Ishikawa (cell line): ENCODE data around the gene LRRC1.

Experiments
- CEBPB ChIP-seq: IDR thresholded peaks from 2 replicates; pipeline ENCODE4 v1.6.1; 2012
- CREB1 ChIP-seq: IDR thresholded peaks from 2 replicates; pipeline ENCODE4 v1.6.1; 2012; ENCODE audit warnings: low read depth
- EGR1 ChIP-seq: IDR thresholded peaks from 2 replicates; pipeline ENCODE4 v1.6.1; 2012
- EP300 ChIP-seq: IDR thresholded peaks from 2 replicates; pipeline ENCODE4 v1.6.1; 2012; ENCODE audit warnings: borderline replicate concordance
- FOXM1 ChIP-seq: IDR thresholded peaks from 2 replicates; pipeline ENCODE4 v1.6.1; 2012; ENCODE audit warnings: low read depth, borderline replicate concordance
- NFIC ChIP-seq: IDR thresholded peaks from 2 replicates; pipeline ENCODE4 v1.6.1; 2012
- RAD21 ChIP-seq: IDR thresholded peaks from 2 replicates; pipeline ENCODE4 v1.6.1; 2012; ENCODE audit warnings: low read depth
- REST ChIP-seq: IDR thresholded peaks from 2 replicates; pipeline ENCODE4 v1.6.1; 2012; ENCODE audit warnings: low read depth, mild to moderate bottlenecking
- TAF1 ChIP-seq: IDR thresholded peaks from 2 replicates; pipeline ENCODE4 v1.6.1; 2012; ENCODE audit warnings: low read depth, mild to moderate bottlenecking
- TCF12 ChIP-seq: IDR thresholded peaks from 2 replicates; pipeline ENCODE4 v1.6.1; 2012; ENCODE audit warnings: low read depth
- TEAD4 ChIP-seq: IDR thresholded peaks from 2 replicates; pipeline ENCODE4 v1.6.1; 2012
- USF1 ChIP-seq: IDR thresholded peaks from 2 replicates; pipeline ENCODE4 v1.6.1; 2012
- YY1 ChIP-seq: IDR thresholded peaks from 2 replicates; pipeline ENCODE4 v1.6.1; 2012; ENCODE audit warnings: low read depth
- ZBTB7A ChIP-seq: IDR thresholded peaks from 2 replicates; pipeline ENCODE4 v1.6.1; 2012; ENCODE audit warnings: low read depth
- TF ChIP-seq, protein P1 (sequence below): IDR thresholded peaks from 2 replicates; pipeline ENCODE4 v1.6.1; 2012

The LRRC1 gene

DNA sequence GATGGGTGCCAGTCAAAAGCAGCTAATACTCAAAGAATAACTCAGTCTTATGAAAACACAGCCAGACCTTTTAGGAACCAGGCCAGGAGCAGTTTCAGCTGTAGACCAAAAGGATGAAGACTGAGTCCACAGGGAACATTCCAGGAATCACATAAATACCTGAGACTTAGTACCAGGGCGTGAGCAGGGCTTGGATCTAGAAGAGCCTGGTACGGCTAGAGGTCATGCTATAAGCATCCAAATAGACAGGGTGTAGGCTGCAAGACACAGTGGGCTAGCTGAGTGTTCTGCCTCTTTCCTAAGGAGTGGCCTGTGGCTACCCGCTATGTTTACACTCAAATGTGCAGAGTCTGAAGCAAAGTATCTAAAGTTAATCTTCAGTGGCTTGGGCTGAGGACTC lies 29.5 kb upstream of the LRRC1 start:
- no peak for TF ChIP-seq EGR1
- TF ChIP-seq ZBTB7A = no peak
- TF ChIP-seq TAF1 = no peak
- TF ChIP-seq, protein P1, sequence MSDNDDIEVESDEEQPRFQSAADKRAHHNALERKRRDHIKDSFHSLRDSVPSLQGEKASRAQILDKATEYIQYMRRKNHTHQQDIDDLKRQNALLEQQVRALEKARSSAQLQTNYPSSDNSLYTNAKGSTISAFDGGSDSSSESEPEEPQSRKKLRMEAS = no peak
- TF ChIP-seq RAD21 = no peak
- peak; percentile 60 for TF ChIP-seq TEAD4
- no peak for TF ChIP-seq EP300

- TF ChIP-seq YY1 (no peak), ZBTB7A (no peak), REST (no peak), TCF12 (no peak), EP300 (no peak), FOXM1 (no peak), USF1 (no peak), RAD21 (no peak), TEAD4 (no peak), TAF1 (no peak)
Observed at GRCh38 chr6:53766930-53767329, 27.9 kb upstream of the LRRC1 start.

DNA sequence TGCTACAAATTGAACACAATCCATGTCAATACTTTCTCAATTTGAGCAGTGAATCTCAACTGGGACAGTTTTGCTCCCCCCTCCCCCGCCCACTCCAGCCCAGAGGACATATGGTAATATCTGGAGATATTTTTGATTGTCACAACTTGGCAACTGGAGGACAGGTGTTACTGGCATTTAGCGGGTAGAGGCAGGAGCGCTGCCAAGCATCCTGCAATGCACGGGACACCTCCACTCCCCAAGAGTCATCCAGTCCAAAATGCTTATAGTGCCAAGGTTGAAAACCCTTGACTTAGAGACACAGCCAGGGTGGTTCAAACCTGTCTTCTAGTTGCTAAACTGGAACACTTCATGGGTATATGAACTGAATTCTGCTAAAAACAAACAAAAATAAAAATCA lies 26.9 kb upstream of the LRRC1 start:
- TF ChIP-seq TEAD4 = no peak
- no peak for TF ChIP-seq CREB1
- TF ChIP-seq TCF12 = no peak
- no peak for TF ChIP-seq ZBTB7A
- TF ChIP-seq FOXM1 = no peak
- TF ChIP-seq TAF1 = no peak
- TF ChIP-seq REST = no peak
- no peak for TF ChIP-seq RAD21
- TF ChIP-seq, protein P1 = no peak
- no peak for TF ChIP-seq NFIC
- TF ChIP-seq USF1 = no peak
- no peak for TF ChIP-seq CEBPB
- TF ChIP-seq EP300 = no peak
- no peak for TF ChIP-seq EGR1
- no peak for TF ChIP-seq YY1

GRCh38 chr6:53768636-53769035 lies 26.2 kb upstream of the LRRC1 start:
- TF ChIP-seq NFIC (no peak), TCF12 (no peak), EGR1 (no peak), RAD21 (no peak), TEAD4 (no peak), USF1 (no peak), CREB1 (no peak)
- TF ChIP-seq, protein P1 = no peak

DNA sequence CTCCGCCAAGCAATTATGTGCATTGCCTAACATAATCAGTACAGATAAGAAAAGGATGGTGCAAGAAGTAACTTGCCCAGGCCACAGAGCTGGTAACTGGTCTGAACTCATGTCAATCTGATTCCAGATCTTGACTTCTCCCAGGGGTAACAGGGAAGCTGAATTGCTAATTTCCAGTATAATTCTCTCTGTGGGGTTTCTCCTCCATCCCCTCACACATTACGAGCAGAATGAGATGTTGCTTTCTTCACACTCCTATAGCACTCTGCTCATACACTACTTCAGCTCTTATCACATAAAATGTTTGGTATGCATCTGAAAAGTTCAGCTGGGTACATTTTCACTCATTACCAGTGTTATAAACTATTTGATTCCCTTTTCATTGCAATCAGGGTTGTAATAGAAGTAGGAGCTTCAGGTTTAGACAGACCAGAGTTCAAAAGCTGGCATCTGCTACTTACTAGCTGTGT lies 24.0 kb upstream of the LRRC1 start:
- no peak for TF ChIP-seq USF1
- TF ChIP-seq EGR1 = no peak
- no peak for TF ChIP-seq TAF1
- TF ChIP-seq RAD21 = no peak
- no peak for TF ChIP-seq REST
- no peak for TF ChIP-seq ZBTB7A
- no peak for TF ChIP-seq TCF12
- TF ChIP-seq, protein P1 = no peak
- TF ChIP-seq EP300 = no peak
- no peak for TF ChIP-seq FOXM1
- no peak for TF ChIP-seq YY1
- no peak for TF ChIP-seq CEBPB
- no peak for TF ChIP-seq NFIC
- TF ChIP-seq TEAD4 = no peak
- no peak for TF ChIP-seq CREB1
